GM18873 (cell line): ENCODE data around the gene ATAD1.

ENCODE experiments used
- ATAC-seq: cut with Tn5 transposase; IDR thresholded peaks from one replicate; pipeline ENCODE4 v1.9.1; 2021; ENCODE audit warnings: mild to moderate bottlenecking, moderate library complexity, moderate number of reproducible peaks; ENCODE audit not compliant: unreplicated experiment, low FRiP score

Gene ATAD1

GRCh38 chr10:87724789-87725188 is 93.2 kb downstream of the ATAD1 start:
- ATAC-seq, result no peak

- no peak for ATAC-seq
Measured at GRCh38 chr10:87723500-87723899, 94.5 kb downstream of the ATAD1 start.

- no peak for ATAC-seq
Measured at GRCh38 chr10:87722716-87723115, 95.3 kb downstream of the ATAD1 start.

DNA sequence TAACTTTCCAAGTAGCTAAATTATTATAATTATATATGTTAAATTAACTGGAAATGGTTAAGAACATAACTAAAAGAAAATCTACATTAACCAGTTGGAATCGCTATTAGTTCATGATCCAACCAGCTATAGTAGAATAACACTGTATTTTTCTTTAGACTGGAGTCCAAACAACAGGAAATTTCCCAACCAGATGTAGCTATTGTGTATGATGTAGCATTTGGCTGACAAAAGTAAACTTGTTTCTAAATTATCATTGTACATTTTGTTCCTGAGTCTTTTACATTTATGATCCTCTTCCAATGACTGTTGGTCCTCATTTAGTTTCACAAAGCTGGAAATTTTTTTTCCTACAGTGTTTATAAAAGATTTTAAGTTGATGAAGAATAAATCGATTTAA is 96.2 kb downstream of the ATAD1 start:
- no peak for ATAC-seq

DNA sequence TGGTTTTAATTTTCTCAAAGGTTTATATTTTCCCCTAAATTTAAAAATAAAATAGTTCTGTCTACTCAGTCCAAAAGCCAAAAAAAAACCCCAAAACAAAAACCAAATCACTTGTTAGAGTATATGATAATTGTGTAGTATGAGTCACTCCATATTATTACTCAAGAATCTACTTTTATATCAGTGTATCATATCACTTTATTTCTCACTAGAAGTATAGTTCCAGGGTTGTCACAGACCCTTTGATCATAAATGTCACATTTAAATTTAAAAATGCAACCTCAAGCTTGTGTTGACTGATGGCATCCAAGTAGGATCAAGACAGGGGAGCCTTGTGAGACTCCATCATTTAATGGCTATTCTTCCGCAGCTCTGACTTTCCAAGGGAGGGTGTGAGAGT is 97.4 kb downstream of the ATAD1 start:
- ATAC-seq, result no peak

GRCh38 chr10:87716348-87716670 is 101.7 kb downstream of the ATAD1 start:
- ATAC-seq, result no peak

- ATAC-seq, result no peak
Measured at GRCh38 chr10:87715552-87716347, 102.3 kb downstream of the ATAD1 start.

DNA sequence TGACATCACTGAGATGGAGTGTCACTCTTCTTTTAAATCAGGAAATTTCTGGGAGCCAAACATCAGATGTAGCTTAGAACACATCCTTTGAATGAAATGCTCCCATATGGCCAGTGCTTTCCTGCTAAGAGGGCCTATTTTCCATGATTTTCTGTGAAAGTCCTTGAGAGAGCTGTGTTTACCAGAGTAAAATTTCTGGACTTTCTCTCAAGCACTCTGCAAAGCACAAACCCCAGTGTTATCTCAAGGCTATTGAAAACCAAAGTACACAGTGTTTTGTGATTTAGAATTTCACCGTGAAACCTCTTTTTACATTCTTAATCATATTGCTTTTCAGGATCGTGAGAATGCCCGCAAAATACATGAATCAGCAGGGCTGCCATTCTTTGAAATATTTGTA is 104.3 kb downstream of the ATAD1 start:
- ATAC-seq, result no peak

DNA sequence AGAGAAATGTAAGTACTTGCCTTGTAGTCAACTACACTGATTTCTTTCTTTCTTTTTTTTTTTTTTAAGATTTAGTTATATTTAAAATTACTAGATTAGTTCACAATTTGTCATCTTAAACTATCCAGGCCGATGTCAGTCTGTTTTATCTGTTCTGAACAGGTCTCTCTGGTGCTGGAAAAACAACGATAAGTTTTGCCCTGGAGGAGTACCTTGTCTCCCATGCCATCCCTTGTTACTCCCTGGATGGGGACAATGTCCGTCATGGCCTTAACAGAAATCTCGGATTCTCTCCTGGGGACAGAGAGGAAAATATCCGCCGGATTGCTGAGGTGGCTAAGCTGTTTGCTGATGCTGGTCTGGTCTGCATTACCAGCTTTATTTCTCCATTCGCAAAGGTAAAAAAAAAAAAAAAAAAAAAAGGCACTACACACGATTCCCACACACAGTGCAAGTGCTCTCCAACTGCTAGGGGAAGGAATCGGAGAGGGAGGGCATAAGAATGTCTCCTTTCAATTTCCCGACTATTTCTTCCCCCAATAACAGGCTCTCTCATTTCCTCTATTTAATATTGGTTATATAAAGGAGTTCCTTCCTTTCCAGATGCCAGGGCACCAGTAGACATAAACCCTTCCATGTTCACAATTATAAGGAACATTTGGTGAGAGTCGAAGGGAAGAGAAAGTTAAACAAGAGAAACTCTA is 105.0 kb downstream of the ATAD1 start:
- ATAC-seq, result no peak

DNA sequence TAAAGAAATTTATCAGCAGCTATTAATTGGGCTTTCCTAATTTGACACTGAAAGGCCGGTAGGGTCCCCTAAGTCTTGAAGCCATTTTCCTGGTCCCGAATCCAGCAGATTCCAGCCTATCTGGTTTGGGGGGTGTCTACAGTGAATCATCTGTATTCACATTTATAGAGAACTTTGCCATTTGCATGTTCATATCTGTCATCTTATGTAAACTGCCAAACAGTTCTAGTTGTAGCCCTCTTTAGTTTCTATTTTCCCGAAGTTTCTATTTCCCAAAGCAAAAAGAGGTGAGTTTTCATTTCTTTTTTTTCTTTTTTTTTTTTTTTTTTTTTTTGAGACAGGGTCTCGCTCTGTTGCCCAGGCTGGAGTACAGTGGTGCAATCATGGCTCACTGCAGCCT is 110.8 kb downstream of the ATAD1 start:
- no peak for ATAC-seq

GRCh38 chr10:87706731-87707130 is 111.3 kb downstream of the ATAD1 start:
- no peak for ATAC-seq

GRCh38 chr10:87705339-87705738 is 112.7 kb downstream of the ATAD1 start:
- ATAC-seq, result no peak

- no peak for ATAC-seq
Measured at GRCh38 chr10:87703771-87704170, 114.3 kb downstream of the ATAD1 start.

GRCh38 chr10:87702973-87703294 is 115.1 kb downstream of the ATAD1 start:
- ATAC-seq, result no peak

GRCh38 chr10:87702260-87702972 is 115.6 kb downstream of the ATAD1 start:
- ATAC-seq, result no peak
